Psoas muscle (tissue), 8 donors: Measurements from ENCODE around the gene PTGR3. TPM values are rescaled to one million over a fixed set of nuclear protein-coding genes. Genes with fewer than 3 reads are reported as not detected.

Source experiments
- ATAC-seq, 4 donors: fragments of 200-7000 bp; cut with Tn5 transposase; one replicate each; pipeline ENCODE4 v1.9.1; 2020; ENCODE audit warnings: moderate library complexity in 3 of 4, mild to moderate bottlenecking in 2 of 4
- DNase-seq, 2 donors: peaks; one replicate each; pipeline ENCODE4 v3.0.0-alpha.2; 2020
- H3K27ac ChIP-seq: fragments of 200-600 bp; one replicate; pipeline ENCODE4 v1.8.0; 2022
- H3K27me3 ChIP-seq, 3 donors: fragments of 200-600 bp in 1 of 3; one replicate each; pipeline versions ENCODE4 v1.6.1 to v1.8.0; 2013 to 2022; ENCODE audit warnings: low read length in 2 of 3, mild to moderate bottlenecking in 2 of 3, moderate library complexity in 1 of 3; ENCODE audit not compliant: insufficient read depth in 3 of 3
- H3K36me3 ChIP-seq, 2 donors: fragments of 200-600 bp in 1 of 2; one replicate each; pipeline versions ENCODE4 v1.6.1 to v1.8.0; 2013 to 2022; ENCODE audit warnings: low read depth in 1 of 2, mild to moderate bottlenecking in 1 of 2, moderate library complexity in 1 of 2; ENCODE audit not compliant: insufficient read depth in 1 of 2
- H3K4me1 ChIP-seq: fragments of 200-600 bp; one replicate; pipeline ENCODE4 v1.8.0; 2022
- H3K4me3 ChIP-seq: fragments of 200-600 bp; one replicate; pipeline ENCODE4 v1.8.0; 2022; ENCODE audit warnings: mild to moderate bottlenecking
- H3K9me3 ChIP-seq: fragments of 200-600 bp; one replicate; pipeline ENCODE4 v1.8.0; 2022
- CTCF ChIP-seq: fragments of 200-600 bp; IDR thresholded peaks from one replicate; pipeline ENCODE4 v1.8.0; 2022; ENCODE audit warnings: antibody characterized with exemption
- WGBS, 3 donors: extraction: QIAGEN DNeasy Blood & Tissue Kit; methylation state at CpG; one replicate each; pipeline versions ENCODE4 v1.1.6 to v1.1.7; 2013; 5-methylcytosine and 5-hydroxymethylcytosine counted together
- intact Hi-C, 2 donors: fragments of 100-400 bp; cut with DNase I; formaldehyde crosslinking; loops; one replicate each; pipeline versions ENCODE4 v1.11.0 to v1.14.2; 2022
- long read RNA-seq, 2 donors: library from polyadenylated mRNA; unstranded; transcript quantifications; one replicate each; pipeline ENCODE4 v2.0.0, GENCODE V29; 2021
- polyA plus RNA-seq, 3 donors: library from polyadenylated mRNA; stranded (reverse); fragments of 200-250 nt; gene quantifications; one replicate each; pipeline ENCODE4 v1.2.3, GENCODE V29; 2013
- total RNA-seq, 4 donors: library from RNA; stranded (reverse); fragmentation: NEBNext Ultra II Directional in 2 of 4; extraction: Animal tissue kit (Norgen Biotek cat#: 25700) in 2 of 4; gene quantifications; one replicate each; pipeline versions ENCODE4 v1.2.1 to v1.2.4, GENCODE V29; 2021 to 2023
- donor health status: healthy with polysubstance abuse.
- donor health status: DM: no; HTN: no; CAD: no; lungs with moderate emphysema.
- donor health status: Bipolar disorder and iron deficiency.
- donor health status: healthy.
- donor health status: DM: yes; HTN: yes; CAD: no.
- donor health status: DM: no; HTN: no; CAD: no.
- donor health status: DM: no; HTN: no; CAD: no.
- donor health status: DM: yes; HTN: yes; CAD: no.

Gene PTGR3
- total RNA-seq (10 to 100 TPM; 29.0 to 66.4 (median 52.8) TPM), polyA plus RNA-seq (10 to 100 TPM; 20.6 to 31.7 (median 23.6) TPM)
- long read RNA-seq, donor 1, full-length matches to known transcripts = 45 of 53 reads
- long read RNA-seq, donor 1, partial matches to known transcripts = 0 of 53 reads
- long read RNA-seq, donor 1, other reads (novel, unspliced or antisense) = 8 of 53 reads
- long read RNA-seq, donor 2, full-length matches to known transcripts = 52 of 63 reads
- long read RNA-seq, donor 2, partial matches to known transcripts = 0 of 63 reads
- long read RNA-seq, donor 2, other reads (novel, unspliced or antisense) = 11 of 63 reads

GRCh38 chr18:75209129-75209950 lies at the start of gene PTGR3:
PTGR3 (minus strand) TSS chr18:75209139; CDS start chr18:75209058, 81 bp downstream.
- H3K4me3 ChIP-seq = peak within 1 kb of the TSS; percentile 87
- TF ChIP-seq CTCF = no peak
- peaks cover 45% of the 10 kb centered on the region for H3K4me1 ChIP-seq
- H3K36me3 ChIP-seq = no peaks in the 10 kb centered on the region
- no peaks in the 10 kb centered on the region for H3K9me3 ChIP-seq
- H3K27me3 ChIP-seq = no peaks in the 10 kb centered on the region
- ATAC-seq = peak; percentile 45 to 75 (median 63)
- H3K27ac ChIP-seq = peak within 1 kb of the TSS; percentile 99
- intact Hi-C loops = loop anchor here in 1 of 2 donors (5.0 kb wide), 1 partner anchor 38 kb away; no protein-coding TSS in a partner anchor
- WGBS, 3 donors = 0 to 1% (median 0%) methylated on average over 59 to 88 of the region's 88 CpGs
- peak; percentile 90 to 94 for DNase-seq

DNA sequence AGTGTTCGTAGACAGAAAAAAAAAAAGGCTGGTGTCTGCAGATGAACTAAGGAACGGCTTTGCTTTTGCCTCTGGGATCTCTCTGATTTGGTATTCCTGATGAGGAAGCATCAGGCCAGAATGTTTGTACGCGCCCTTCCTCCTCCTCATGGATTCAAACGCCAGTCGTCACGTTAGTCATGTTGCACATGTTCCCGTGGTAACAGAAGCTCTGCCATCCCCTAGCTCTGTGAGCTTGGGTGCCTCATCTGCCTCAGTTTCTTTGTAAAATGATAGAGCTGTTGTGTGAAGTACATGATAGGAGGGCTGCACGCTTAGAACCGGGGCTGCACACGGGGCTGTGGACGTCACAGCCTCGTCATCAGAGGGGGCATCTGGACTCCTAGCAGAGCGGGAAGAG lies 48.7 kb upstream of the PTGR3 start:
- WGBS, 3 donors = 80 to 90% (median 83%) methylated on average over 14 of the region's 14 CpGs
- no peaks in the 10 kb centered on the region for H3K9me3 ChIP-seq
- H3K27ac ChIP-seq = no peak overlapping the region
- intact Hi-C loops = no loop called here
- DNase-seq (no peak), ATAC-seq (no peak)
- peaks cover 20% of the 10 kb centered on the region for H3K4me1 ChIP-seq
- H3K27me3 ChIP-seq = no peaks in the 10 kb centered on the region
- no peak for TF ChIP-seq CTCF
- H3K36me3 ChIP-seq = no peaks in the 10 kb centered on the region
- no peak overlapping the region for H3K4me3 ChIP-seq

- H3K4me3 ChIP-seq = no peak overlapping the region
- DNase-seq (no peak), ATAC-seq (no peak)
- H3K27ac ChIP-seq = no peak overlapping the region
- no peak for TF ChIP-seq CTCF
- H3K9me3 ChIP-seq = no peaks in the 10 kb centered on the region
- intact Hi-C loops = no loop called here
- no peaks in the 10 kb centered on the region for H3K36me3 ChIP-seq
- peaks cover 31% of the 10 kb centered on the region for H3K4me1 ChIP-seq
- H3K27me3 ChIP-seq = no peaks in the 10 kb centered on the region
These were observed 47.4 kb upstream of the PTGR3 start for GRCh38 chr18:75256376-75256775.

DNA sequence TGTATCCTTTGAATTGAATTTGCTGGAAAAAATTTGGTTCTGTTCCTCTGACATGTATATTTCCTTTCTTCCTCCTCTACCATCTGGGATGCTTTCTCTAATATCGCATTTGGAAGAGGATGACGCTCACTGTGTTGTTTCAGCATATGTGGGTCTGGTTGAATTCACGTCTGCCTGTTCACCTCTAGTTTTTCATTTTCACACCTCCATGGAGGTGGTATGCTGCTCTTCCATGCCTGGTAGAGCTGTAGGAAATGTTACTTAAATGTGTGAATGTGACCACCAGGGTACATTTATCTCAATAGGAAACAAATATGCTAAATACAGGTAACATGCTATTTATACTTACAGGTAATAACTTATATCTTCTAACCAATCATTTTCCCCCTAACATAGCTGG lies 46.2 kb upstream of the PTGR3 start:
- intact Hi-C loops = no loop called here
- H3K36me3 ChIP-seq = no peaks in the 10 kb centered on the region
- no peak overlapping the region for H3K27ac ChIP-seq
- peaks cover 36% of the 10 kb centered on the region for H3K4me1 ChIP-seq
- no peak overlapping the region for H3K4me3 ChIP-seq
- no peak for TF ChIP-seq CTCF
- no peak for ATAC-seq
- no peaks in the 10 kb centered on the region for H3K9me3 ChIP-seq
- no peaks in the 10 kb centered on the region for H3K27me3 ChIP-seq
- WGBS, 3 donors = 91 to 96% (median 93%) methylated on average over 3 of the region's 3 CpGs
- DNase-seq = no peak
